NOMO-1 treated with DMSO at 0.1 percent for 48 hours (cell line): Measurements from ENCODE around the gene PRMT1.

Source experiments
- DNase-seq: peaks from one replicate; lab custom pipeline; 2025; ENCODE audit not compliant: unreplicated experiment; lab: John Stamatoyannopoulos, UW

PRMT1 gene

DNA sequence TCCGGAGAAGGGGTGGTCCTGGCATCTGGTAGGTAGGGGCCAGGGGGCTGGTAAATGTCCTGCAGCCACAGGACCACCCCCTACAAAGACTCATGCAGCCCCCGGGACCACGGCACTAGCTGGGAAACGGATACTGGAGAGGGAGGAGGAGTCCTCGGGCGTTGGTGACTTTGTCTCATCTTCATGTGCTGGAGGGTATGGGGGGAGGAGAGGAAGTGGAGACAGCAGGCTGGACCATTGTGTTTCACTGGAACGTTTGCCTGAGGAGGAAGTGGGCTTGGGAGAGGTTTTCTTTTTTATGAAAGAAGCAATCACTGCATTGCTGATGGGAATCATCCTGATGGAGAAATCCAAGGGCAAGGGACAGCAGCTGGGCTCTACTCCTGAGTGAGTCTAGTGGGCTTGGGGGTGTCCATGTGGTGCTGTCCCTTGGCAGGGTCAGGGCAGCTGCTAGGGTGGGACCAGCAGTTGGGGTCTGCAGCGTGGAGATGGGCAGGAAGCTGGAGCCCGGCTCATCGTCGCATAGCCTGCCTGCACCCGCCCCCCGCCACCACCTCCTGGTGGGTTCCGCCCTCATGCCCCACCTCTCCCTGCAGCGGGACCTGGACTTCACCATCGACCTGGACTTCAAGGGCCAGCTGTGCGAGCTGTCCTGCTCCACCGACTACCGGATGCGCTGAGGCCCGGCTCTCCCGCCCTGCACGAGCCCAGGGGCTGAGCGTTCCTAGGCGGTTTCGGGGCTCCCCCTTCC is 10.7 kb downstream of the PRMT1 start:
- DNase-seq = no peak

GRCh38 chr19:49688531-49689132 is 11.6 kb downstream of the PRMT1 start:
- DNase-seq = no peak

DNA sequence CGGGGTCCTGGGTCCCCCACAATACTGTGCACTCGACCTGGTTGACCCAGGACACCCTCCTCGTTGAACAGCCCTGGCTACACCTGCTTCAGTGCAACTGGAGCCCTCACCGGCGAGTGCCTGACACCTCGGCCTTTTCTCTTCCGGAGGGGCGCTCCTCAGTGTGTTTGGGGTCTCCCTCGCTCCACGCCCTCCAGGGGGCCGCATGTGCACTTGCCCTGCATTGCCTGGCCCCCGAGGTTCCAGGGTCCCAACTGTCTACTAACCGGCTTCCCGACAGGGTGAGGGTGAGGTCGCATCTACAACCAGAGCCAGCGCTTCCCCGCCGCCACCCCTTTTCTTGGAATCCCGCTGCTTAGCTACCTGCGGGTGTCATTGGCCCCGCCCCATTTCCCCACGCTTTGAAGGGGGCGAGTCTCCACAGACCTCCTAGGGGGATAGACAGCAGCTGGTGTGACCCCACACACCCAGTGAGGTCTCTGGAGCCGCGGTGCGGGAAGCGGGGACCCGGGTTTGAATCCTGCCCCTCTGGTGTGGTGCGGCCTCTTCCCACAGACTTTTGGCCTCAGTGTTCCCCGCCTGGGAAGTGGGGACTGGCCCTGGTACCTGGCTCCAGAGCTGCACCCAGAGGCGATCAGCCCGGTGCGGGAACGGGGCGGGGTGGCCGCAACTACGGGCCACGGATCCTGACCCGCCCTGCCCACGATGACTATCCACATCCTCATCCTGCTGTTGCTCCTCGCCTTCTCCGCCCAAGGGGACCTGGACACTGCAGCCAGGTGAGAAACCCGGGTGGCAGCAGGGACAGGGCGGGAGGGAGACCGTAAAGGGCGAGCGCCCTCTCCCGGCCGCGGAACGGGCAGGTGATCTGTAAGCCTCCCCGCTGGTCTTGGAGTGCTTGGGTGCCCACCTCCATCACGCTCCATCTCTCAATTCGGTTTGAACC is 12.3 kb downstream of the PRMT1 start, which contains the start of gene ADM5:
Gene ADM5, plus strand, starts transcription at position 462 of the 946 bp plus-strand sequence. Its CDS starts 244 bp downstream, at position 706.
- DNase-seq = no peak

DNA sequence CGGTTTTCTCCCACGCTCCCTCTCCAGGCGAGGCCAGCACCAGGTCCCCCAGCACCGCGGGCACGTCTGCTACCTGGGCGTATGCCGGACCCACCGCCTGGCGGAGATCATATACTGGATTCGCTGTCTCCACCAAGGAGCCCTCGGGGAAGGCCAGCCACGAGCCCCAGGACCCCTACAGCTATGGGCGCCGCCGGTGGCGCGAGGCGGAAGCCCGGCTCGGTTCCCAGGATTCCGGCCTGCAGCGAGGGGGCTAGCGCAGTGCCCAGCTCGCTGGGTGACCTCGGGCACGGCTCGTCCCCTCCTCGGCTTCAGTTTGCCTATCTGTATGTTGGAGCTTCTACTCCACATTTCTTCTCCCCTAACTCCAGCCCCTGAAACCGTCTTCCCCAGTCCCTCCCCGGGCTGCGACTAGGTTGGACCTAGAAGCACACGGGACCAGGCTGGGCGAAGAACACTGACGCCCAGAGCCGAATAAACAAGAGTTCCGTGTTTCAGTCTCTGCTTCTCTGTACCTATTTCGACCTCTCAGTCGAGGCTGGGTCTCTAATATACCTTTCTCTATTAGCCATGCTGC is 13.1 kb downstream of the PRMT1 start:
- DNase-seq = no peak

GRCh38 chr19:49690656-49691242 is 13.7 kb downstream of the PRMT1 start, which contains the start of gene CPT1C:
TSS of gene CPT1C (plus strand) at chr19:49691116. CDS start at chr19:49692253, 1,137 bp downstream.
- DNase-seq = no peak

DNA sequence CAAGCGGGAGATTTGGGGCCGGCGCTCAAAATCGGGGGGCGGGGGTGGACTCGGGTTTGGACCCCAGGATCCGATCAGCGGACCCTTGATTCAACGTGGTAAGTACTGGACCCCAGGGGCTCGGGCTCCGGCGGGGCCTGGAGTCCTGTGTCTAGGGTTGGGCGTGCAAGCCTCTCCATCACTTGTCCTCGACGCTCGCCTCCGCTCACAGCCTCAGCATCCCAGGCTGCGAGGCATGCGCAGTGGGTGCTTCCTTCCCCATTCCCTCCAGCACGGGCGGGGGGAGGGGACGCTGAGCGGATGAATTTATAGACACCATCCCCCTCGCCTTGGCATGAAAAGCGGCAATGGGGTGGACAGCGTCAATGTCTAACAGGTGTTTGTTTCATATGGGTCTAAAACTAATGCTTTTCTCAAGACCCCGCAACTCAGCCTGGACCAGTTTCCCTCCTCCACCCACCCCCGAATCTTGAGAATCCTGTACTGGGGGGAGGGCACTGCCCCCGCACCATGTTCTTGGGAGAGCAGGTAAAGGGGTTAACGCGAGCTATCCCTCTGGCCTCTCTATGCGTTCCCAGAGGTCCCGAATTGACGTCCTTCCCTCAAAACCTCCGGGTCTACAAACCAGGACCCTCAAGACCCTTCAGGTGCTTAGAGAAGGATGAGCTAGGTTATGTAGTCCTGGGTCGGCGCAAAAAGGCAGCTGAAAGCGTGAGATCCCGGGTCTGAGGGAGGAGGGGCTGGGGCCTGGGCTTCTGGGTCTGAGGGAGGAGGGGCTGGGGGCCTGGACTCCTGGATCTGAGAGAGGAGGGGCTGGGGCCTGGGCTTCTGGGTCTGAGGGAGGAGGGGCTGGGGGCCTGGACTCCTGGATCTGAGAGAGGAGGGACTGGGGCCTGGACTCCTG is 14.4 kb downstream of the PRMT1 start:
- DNase-seq = no peak

GRCh38 chr19:49692147-49692506 is 15.1 kb downstream of the PRMT1 start:
- no peak for DNase-seq

DNA sequence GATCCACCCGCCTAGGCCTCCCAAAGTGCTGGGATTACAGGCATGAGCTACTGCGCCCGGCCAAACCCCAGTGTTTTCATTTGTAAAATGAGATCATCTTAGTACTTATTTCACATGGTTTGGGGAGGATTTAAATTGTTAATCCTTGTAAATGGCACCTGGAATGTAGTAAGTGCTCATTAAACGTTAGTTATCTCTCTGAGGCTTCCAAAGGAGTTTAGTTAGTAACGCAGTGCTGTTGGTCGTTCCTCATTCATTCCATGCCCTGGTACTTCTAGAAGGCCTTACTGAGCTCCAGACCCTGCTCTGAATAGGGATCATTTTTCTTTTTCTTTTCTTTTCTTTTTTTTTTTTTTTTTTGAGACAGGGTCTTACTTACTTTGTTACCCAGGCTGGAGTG is 19.0 kb downstream of the PRMT1 start:
- no peak for DNase-seq

- DNase-seq = no peak
These were observed 19.8 kb downstream of the PRMT1 start for GRCh38 chr19:49696865-49697264.

- no peak for DNase-seq
These were observed 22.3 kb downstream of the PRMT1 start for GRCh38 chr19:49699364-49699763.

GRCh38 chr19:49700563-49700962 is 23.5 kb downstream of the PRMT1 start:
- no peak for DNase-seq

DNA sequence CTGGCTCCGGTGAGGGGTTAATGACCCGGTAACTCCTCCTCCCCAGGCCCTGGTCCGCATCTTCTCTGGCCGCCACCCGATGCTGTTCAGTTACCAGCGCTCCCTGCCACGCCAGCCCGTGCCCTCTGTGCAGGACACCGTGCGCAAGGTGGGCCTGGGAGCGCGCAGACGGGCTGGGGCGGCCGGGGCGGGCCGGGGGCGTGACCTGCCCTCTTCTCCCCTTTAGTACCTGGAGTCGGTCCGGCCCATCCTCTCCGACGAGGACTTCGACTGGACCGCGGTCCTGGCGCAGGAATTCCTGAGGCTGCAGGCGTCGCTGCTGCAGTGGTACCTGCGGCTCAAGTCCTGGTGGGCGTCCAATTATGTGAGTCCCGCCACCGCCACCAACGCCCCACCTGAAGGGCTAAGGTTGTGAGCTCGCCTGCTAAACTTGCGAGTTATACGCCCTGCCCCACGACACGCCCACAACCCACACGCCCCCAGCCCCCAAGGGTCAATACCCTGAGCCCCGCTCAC is 24.3 kb downstream of the PRMT1 start:
- no peak for DNase-seq

DNA sequence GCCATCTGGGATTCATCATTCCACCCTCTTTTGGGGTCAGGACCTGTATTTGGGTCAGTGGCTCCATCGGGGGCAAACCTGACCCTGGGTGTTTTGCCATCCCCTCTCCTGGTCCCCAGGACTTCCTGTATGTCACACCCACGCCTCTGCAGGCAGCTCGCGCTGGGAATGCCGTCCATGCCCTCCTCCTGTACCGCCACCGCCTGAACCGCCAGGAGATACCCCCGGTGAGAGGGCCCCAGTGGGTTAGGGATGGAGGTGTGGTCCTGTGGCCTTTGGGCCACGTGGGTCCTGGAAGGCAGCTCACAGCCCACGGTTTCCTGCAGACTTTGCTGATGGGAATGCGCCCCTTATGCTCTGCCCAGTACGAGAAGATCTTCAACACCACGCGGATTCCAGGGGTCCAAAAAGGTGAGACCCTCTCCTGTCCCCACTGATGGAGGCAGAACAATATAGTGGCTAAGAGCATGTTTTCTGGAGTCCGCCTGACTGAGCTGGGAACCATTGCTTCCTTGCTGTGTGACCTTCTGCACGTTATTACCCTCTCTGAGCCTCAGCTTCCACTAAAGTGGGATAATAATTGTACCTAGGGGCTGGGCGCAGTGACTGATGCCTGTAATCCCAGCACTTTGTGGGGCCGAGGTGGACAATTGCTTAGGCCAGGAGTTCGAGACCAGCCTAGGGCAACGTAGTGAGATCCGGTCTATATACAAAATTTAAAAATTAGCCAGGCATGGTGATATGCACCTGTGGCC is 28.0 kb downstream of the PRMT1 start:
- DNase-seq = no peak

DNA sequence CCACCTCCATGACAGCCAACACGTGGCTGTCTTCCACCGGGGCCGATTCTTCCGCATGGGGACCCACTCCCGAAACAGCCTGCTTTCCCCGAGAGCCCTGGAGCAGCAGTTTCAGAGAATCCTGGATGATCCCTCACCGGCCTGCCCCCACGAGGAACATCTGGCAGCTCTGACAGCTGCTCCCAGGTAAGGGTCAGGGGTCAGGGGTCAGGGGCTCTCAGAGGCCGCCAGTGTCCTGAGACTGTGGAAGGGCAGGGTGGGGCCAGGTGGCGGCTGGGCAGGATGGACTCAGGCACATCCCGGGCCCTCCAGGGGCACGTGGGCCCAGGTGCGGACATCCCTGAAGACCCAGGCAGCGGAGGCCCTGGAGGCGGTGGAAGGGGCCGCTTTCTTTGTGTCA is 28.8 kb downstream of the PRMT1 start:
- DNase-seq = no peak

DNA sequence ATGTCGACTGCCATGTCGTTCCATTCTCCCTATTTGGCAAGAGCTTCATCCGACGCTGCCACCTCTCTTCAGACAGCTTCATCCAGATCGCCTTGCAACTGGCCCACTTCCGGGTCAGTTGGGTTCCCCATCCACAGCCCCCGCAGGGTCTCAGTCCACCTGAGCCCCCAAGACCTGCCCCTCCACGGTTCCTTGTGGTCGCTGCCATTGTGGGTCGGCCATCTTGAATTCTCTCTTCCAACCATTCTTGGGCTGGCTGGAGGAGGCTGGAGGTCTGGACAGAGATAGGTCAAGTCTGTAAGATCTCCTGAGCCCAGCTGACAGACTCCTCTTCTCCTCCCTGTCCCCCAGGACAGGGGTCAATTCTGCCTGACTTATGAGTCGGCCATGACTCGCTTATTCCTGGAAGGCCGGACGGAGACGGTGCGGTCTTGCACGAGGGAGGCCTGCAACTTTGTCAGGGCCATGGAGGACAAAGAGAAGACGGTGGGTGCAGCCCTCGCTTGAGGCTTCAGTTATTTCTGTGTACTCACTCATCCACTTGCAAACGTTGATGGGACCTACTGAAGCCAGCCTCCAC is 33.4 kb downstream of the PRMT1 start:
- no peak for DNase-seq

DNA sequence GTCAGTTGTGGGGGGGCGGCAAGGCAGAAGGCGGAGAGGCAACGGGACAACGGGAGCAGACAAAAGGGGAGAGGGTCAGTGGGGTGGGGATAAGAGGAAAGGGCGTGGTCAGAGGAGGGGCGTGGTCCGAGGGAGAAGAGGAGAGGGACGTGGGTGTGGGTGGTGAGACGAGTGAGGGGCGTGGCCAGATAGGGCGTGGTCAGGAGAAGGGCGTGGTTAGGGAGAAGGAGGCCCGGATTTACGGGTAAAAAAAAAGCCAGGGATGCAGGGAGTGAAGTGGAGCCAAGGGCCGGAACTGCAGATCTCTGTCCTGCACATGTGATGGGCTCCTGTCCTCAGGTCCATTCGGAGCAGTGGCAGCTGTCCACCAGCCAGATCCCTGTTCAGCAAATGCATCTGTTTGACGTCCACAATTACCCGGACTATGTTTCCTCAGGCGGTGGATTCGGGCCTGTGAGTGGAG is 35.4 kb downstream of the PRMT1 start:
- no peak for DNase-seq

DNA sequence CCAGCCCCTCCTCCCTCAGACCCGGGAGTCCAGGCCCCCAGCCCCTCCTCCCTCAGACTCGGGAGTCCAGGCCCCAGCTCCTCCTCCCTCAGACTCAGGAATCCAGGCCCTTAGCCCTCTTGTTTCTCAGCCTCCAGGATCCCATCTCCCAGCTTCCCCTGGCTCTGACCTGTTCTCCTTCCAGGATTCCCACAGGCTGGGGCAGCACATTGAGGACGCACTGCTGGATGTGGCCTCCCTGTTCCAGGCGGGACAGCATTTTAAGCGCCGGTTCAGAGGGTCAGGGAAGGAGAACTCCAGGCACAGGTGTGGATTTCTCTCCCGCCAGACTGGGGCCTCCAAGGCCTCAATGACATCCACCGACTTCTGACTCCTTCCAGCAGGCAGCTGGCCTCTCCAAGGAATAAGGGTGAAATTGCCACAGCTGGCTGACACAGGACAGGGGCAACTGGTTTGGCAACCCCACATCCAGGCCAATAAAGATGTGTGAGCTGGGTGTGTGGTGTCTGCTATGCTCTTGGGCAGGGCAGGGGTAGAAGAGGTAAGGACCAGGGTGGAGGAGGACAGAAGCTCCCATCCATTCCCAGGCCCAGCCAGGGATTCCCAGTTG is 36.3 kb downstream of the PRMT1 start:
- no peak for DNase-seq

- DNase-seq = no peak
These were observed 39.1 kb downstream of the PRMT1 start for GRCh38 chr19:49716154-49716553.
